NB4 (cell line): ENCODE data around the gene KIRREL3.

Experiments used
- DNase-seq: peaks from one replicate; pipeline ENCODE4 v3.0.0; 2010; ENCODE audit warnings: low read depth
- H3K4me3 ChIP-seq: one replicate; pipeline ENCODE4 v1.5.1; 2011; ENCODE audit warnings: mild to moderate bottlenecking, low read depth, low read length, moderate library complexity
- MYC ChIP-seq: IDR thresholded peaks from 2 replicates; pipeline ENCODE4 v1.6.1; 2011; ENCODE audit warnings: low read depth, low read length
- POLR2A ChIP-seq: IDR thresholded peaks from 2 replicates; pipeline ENCODE4 v1.6.1; 2011; ENCODE audit warnings: mild to moderate bottlenecking; ENCODE audit not compliant: insufficient read length; ENCODE audit errors: extremely low read depth
- TF ChIP-seq, protein P1 (sequence below): IDR thresholded peaks from 2 replicates; pipeline ENCODE4 v1.6.1; 2011; ENCODE audit warnings: low read depth, low read length
- TF ChIP-seq, protein P2 (sequence below): IDR thresholded peaks from one replicate; pipeline ENCODE4 v1.5.1; 2012; ENCODE audit warnings: low read depth, low read length

Gene KIRREL3

DNA sequence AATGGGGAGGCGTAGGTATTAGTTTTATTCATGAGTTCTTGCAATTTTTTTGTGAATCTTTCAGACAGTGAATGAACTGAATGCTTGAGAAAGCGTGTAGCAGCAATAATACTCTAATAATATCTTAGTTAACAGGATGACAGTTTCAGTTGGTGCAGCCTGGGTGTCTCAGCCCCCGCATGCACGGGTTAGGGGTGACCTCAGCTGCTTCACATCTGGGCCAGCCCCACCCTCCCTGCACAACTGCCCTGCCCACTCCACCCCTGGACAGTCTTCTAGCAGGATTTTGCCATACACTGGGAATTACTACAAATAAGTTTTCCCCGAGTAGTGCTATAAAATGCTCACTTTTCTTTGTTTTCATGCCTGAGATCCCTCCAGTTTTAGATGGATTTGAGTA lies 561.9 kb downstream of the KIRREL3 start:
- TF ChIP-seq, protein P1, sequence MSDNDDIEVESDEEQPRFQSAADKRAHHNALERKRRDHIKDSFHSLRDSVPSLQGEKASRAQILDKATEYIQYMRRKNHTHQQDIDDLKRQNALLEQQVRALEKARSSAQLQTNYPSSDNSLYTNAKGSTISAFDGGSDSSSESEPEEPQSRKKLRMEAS, result peak; percentile 43; the same call in 1 of the 2 replicates
- no peak for TF ChIP-seq MYC
- peak overlapping the region; percentile 66 for H3K4me3 ChIP-seq
- DNase-seq, result peak; percentile 78

DNA sequence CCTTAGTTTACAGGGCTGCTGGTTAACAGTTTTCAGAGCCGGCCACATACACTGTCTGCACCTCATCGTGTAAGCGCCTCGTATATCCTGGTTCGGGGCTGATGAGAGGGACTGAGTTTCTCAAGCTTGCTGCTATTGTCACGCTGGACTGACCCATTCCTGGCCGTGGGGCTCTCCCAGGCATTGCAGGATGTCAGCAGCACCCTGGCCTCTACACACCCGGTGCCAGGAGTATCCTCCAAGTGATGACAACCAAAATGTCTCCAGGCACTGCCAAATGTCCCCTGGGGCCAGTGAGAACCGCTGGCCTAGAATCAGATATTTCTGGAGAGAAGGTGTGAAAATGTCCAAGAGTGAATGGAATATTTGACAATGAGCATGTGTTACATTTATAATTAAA lies 562.3 kb downstream of the KIRREL3 start:
- DNase-seq, result peak; percentile 68
- TF ChIP-seq, protein P1, result no peak
- peak; percentile 30; the same call in 1 of the 2 replicates for TF ChIP-seq MYC
- peak overlapping the region; percentile 66 for H3K4me3 ChIP-seq

DNA sequence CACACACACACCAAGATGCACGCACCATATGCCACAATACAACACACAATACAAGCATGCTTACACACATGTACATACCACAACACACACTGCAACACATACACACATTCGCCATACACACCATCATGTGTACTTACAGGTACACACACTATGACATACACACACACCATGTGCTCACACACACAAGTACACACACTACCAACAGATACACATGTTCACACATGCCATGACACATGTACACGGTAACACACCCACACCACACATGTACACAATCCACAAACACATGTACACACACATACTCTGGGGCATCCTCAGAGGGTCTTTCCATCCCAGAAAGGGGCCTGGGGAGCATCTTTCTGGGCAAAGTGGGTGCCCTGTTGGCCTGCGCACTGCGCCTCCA lies 562.8 kb downstream of the KIRREL3 start:
- H3K4me3 ChIP-seq, result peak overlapping the region; percentile 66
- TF ChIP-seq, protein P2, sequence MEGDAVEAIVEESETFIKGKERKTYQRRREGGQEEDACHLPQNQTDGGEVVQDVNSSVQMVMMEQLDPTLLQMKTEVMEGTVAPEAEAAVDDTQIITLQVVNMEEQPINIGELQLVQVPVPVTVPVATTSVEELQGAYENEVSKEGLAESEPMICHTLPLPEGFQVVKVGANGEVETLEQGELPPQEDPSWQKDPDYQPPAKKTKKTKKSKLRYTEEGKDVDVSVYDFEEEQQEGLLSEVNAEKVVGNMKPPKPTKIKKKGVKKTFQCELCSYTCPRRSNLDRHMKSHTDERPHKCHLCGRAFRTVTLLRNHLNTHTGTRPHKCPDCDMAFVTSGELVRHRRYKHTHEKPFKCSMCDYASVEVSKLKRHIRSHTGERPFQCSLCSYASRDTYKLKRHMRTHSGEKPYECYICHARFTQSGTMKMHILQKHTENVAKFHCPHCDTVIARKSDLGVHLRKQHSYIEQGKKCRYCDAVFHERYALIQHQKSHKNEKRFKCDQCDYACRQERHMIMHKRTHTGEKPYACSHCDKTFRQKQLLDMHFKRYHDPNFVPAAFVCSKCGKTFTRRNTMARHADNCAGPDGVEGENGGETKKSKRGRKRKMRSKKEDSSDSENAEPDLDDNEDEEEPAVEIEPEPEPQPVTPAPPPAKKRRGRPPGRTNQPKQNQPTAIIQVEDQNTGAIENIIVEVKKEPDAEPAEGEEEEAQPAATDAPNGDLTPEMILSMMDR, result no peak
- TF ChIP-seq POLR2A (no peak), MYC (peak; percentile 30; the same call in 1 of the 2 replicates)
- TF ChIP-seq, protein P1, result peak; percentile 93
- no peak for DNase-seq

DNA sequence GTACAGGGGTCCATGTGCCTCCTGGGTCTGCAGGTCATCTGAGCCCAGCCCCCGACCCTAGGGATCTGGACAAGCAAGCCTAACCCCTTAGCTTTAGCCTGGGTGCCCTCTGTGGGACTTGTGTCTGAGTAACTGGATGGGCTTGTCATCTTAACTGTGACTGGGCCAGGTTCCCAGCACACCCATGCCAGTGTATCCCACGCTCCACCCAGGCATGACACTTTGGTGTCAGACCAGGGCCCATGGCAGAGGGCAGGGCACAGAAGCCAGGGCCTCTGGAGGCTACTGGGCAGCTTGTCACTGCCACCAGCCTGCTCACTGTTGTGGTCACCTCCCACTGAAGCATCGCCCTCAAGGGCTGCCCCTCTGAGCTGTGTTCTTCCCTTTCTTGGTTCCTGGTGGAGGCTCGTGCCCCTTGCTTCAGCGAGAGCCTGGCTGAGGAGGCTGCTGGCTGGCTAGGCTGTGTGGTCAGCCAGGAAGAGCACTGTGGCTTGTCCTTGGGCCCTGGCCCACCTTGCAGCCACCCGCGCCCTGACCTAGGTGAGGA lies 564.3 kb downstream of the KIRREL3 start:
- no peak overlapping the region for H3K4me3 ChIP-seq
- peak; percentile 79 for DNase-seq
- no peak for TF ChIP-seq MYC
- TF ChIP-seq, protein P2, result no peak
- TF ChIP-seq, protein P1, result peak; percentile 32; the same call in 1 of the 2 replicates

DNA sequence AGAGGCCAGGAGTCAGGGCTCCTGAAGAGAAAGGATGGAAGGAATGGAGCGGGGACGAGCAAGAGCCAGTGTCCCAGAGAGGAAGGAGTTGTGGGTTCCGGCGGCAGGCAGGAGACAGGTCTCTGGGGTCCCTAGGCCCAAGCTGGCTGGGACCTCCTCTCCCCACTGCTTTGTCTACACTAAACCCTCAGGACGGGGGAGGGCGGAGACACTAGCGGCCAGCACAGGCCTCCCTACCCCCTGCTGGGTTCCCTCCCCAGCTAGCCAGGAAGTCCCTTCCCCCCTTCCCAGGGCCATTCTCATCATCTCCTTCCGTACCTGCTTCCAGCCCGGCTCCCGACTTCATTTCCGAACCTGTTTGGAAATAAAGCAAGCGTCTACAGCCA lies 565.6 kb downstream of the KIRREL3 start:
- TF ChIP-seq, protein P1, result no peak
- TF ChIP-seq MYC, result no peak
- TF ChIP-seq POLR2A, result no peak
- TF ChIP-seq, protein P2, result no peak
- peak; percentile 97 for DNase-seq
- peak overlapping the region; percentile 44 for H3K4me3 ChIP-seq

DNA sequence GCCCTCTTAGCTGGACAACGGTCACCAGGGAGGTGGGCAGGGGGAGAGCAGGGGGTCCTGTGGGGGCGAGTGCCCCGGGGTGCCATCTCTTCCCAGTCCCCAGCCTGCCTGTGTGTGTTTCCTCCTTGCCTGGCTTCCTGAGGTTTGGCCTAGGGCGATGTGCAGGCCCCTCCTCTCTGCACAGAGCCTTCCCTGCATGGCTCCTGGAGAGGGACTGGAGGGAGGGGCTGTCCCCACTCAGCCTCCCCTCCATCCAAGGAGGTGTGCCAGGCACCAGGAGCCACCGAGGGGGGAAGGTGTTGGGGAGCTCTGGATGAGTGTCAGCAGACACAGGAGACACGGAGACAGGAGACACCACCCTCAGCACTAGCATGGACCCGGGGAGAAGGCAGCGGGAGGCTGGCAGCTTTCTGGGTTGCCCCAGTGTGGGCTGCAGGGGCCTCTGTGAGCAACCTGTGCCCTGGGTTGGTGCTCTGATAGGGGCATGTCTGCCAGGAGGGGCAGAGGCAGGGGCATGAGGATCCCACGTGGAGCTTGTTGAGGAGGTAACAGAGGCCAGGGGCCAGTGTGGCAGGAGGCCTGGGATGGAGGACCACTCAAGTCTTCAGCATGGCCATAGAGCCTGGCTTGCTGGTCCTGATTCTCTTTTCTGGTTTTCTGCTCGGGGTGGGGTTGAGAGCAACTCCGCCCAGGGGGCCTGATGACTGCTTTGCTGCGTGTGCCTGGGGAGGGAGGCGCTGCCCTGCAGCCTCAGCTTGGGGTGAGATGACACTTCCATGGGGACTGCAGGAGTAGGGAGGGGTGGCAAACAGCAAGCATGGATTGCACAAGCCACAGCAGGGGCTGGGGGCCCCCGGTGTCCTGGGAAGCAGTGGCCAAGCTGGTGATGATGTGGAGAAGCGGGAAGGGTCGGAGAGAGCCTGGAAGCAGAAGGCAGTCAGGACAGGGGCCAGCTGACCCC lies 566.3 kb downstream of the KIRREL3 start:
- no peak for TF ChIP-seq POLR2A
- TF ChIP-seq, protein P1, result 0 out of 2 replicates have a peak, but pooled peaks have one; percentile 22
- H3K4me3 ChIP-seq, result peak overlapping the region; percentile 44
- peak; percentile 95 for DNase-seq

DNA sequence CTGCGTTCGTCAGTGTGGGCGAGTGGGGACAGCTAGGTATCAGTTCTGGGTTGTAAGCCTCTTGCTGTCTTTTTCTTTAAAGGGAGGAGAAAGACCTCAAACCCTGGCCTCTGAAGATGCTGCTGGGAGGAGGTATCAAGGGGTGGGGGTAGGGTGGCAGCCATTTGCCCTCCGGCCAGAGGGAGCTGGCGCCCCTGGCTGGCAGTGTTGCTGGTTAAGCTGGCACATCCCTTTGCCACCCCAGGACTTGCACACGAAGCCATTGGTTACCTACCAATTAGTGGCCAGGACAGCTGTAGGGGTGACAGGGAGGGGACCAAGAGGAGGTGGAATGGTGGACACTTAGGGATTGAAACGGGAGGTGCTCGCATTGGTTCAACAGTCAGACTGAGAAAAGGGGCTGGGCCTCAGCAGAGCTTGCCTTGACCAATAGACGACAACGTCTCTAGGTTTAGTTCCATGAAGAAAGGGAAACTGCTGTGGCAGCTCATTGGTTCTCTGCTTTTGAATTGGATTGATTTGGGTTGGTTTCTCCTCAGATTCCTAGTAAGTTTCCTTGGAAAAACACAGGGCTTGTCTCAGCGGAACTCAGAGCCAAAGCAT lies 567.2 kb downstream of the KIRREL3 start:
- no peak overlapping the region for H3K4me3 ChIP-seq
- TF ChIP-seq POLR2A (no peak), MYC (no peak)
- TF ChIP-seq, protein P1, result no peak
- TF ChIP-seq, protein P2, result no peak
- DNase-seq, result peak; percentile 49
